ENCODE data around the gene CASZ1. TPM values are rescaled to one million over a fixed set of nuclear protein-coding genes. Genes with fewer than 3 reads are reported as not detected.

Gene CASZ1
- total RNA-seq, 1 donor = under 0.01 TPM

GRCh38 chr1:10765734-10766478, 30.5 kb downstream of the CASZ1 start:
- TF ChIP-seq CTCF (IDR thresholded peaks at IDR 0.05; ENCODE audit: insufficient read depth, low read depth, low read length) = no peak
- no peak for DNase-seq (ENCODE audit: low read depth)
- H3K4me3 ChIP-seq (ENCODE audit: low read depth, low read length) = no peak overlapping the region

DNA sequence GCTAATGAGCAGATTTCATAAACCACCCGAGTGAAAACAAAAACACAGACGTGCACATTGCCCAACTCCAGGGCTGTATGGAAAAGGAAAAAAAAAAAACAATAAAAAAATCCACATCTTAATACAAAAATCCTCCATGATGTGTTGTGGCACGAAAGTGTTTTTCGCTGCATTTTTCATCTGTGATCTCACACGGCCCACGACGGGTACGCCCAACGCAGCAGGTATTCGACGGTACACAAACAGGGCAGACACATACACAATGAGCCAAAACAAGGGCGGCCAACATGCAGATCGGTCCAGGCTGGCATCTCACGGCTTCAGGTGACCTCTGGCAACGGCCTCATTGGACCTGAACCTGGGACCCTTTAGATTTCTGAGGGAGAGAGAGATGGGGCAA, 31.1 kb downstream of the CASZ1 start:
- no peak for TF ChIP-seq CTCF (IDR thresholded peaks at IDR 0.05; ENCODE audit: insufficient read depth, low read depth, low read length)
- H3K4me3 ChIP-seq (ENCODE audit: low read depth, low read length) = no peak overlapping the region
- DNase-seq (ENCODE audit: low read depth) = no peak

- no peak for DNase-seq (ENCODE audit: low read depth)
- no peak overlapping the region for H3K4me3 ChIP-seq (ENCODE audit: low read depth, low read length)
- TF ChIP-seq CTCF (IDR thresholded peaks at IDR 0.05; ENCODE audit: insufficient read depth, low read depth, low read length) = no peak
These were observed 32.1 kb downstream of the CASZ1 start for GRCh38 chr1:10764296-10764798.

- TF ChIP-seq CTCF (IDR thresholded peaks at IDR 0.05; ENCODE audit: insufficient read depth, low read depth, low read length) = no peak
- H3K4me3 ChIP-seq (ENCODE audit: low read depth, low read length) = no peak overlapping the region
- no peak for DNase-seq (ENCODE audit: low read depth)
These were observed 33.6 kb downstream of the CASZ1 start for GRCh38 chr1:10762875-10763274.

DNA sequence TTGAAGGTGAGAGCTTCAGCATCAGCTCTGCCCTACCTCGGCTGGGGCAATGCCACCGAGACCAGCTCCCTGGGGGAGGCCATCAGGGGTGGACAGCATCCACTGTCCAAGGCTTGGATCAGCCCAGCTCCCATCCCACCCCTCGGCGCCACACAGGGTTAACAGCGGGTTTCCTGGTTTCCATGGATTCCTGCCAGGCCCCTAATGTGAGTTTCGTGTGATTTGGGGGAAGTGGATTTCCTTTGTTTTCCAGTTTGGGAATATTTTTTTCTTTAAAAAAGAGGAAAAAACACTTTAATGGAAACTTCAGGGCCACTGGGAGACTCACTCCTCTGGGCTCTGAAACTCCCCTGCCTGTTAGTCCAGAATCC, 34.3 kb downstream of the CASZ1 start:
- H3K4me3 ChIP-seq (ENCODE audit: low read depth, low read length) = no peak overlapping the region
- no peak for TF ChIP-seq CTCF (IDR thresholded peaks at IDR 0.05; ENCODE audit: insufficient read depth, low read depth, low read length)
- no peak for DNase-seq (ENCODE audit: low read depth)

GRCh38 chr1:10761503-10762152, 34.8 kb downstream of the CASZ1 start:
- no peak for DNase-seq (ENCODE audit: low read depth)
- TF ChIP-seq CTCF (IDR thresholded peaks at IDR 0.05; ENCODE audit: insufficient read depth, low read depth, low read length) = no peak
- no peak overlapping the region for H3K4me3 ChIP-seq (ENCODE audit: low read depth, low read length)

Data from fibroblast of villous mesenchyme (primary cell).